GM18858 (cell line): ENCODE results near the gene GARIN5B.
A peak's percentile ranks its signal among the peaks of the same experiment; 100 is the strongest.

Experiments
- ATAC-seq: cut with Tn5 transposase; IDR thresholded peaks from one replicate; pipeline ENCODE4 v1.9.1; 2021; ENCODE audit not compliant: unreplicated experiment

Gene GARIN5B

DNA sequence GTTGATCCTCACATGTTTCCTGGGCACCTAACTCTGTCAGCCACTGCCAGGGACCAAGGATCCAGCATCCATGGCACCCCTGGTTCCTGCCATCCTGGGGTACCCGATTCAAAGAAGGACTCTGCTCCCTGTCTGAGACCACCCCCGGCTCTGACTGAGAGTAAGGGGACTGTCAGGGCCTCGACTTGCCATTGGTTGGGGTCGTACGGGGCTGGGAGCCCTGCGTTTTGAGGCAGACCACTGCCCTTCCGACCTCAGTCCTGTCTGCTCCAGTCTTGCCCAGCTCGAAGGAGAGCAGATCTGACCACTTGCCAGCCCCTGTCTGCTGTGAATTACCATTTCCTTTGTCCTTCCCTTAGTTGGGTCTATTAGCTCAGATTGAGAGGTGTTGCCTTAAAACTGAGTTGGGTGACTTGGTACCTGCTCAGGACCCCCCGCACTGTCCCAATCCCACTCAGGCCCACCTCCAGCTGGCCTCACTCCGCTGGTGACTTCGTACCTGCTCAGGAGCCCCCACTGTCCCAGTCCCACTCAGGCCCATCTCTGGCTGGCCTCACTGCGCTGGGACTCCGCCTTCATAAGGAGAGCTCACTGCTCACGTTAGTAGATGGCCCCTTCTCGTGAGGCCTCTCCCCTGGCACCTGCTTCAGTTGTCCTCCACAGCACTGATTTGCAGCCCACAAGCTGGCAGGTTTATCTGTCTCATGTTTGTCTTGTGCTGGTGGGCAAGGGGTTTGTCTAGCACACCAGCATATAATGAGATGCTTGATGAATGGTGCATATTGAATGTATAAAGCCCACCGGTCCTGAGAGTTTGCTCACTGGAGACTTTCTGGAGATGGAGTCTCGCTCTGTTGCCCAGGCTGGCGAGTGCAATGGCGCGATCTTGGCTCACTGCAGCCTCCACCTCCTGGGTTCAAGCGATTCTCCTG, 26.6 kb upstream of the GARIN5B start:
- ATAC-seq, result no peak

DNA sequence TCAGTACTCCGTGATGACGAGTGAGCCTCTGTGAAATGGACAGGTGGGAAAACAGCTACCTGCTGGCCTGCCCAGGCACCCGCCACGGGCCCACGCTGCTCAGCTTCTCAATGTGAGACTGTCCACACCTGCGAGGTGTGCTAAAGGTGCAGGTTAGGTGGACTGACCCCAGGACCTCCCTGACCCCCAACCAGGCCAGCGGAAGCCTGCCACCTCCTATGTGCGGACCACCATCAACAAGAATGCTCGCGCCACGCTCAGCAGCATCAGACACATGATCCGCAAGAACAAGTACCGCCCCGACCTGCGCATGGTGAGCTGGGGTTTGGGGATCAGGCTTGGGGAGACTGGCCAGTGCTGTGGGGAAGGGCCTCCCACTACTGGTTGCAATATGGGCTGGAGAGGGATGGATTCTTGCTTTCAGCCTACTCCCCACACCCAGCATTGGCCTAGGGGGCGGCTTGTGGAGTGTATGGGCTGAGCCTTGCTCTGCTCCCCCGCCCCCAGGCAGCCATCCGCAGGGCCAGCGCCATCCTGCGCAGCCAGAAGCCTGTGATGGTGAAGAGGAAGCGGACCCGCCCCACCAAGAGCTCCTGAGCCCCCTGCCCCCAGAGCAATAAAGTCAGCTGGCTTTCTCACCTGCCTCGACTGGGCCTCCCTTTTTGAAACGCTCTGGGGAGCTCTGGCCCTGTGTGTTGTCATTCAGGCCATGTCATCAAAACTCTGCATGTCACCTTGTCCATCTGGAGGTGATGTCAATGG, 24.9 kb upstream of the GARIN5B start:
- ATAC-seq, result no peak

DNA sequence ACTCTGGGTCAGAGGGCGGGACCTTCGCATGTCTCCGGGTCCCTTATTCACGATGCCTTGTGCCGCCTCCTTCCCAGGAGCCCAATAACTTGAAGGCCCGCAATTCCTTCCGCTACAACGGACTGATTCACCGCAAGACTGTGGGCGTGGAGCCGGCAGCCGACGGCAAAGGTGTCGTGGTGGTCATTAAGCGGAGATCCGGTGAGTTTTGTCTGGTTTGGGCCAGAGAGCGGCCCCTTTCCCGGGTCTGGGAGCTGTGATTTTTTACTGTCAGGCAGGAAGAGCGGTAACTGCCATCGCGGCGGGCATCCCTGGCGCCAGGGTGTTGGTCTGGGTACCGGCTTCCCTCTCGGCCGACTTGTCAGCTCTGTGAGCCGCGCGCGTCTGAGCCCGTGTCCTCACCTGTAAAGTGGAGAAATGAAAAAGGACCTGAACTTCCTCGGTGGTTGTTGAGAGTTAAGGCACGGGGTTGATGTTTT, 23.5 kb upstream of the GARIN5B start:
- ATAC-seq, result no peak

DNA sequence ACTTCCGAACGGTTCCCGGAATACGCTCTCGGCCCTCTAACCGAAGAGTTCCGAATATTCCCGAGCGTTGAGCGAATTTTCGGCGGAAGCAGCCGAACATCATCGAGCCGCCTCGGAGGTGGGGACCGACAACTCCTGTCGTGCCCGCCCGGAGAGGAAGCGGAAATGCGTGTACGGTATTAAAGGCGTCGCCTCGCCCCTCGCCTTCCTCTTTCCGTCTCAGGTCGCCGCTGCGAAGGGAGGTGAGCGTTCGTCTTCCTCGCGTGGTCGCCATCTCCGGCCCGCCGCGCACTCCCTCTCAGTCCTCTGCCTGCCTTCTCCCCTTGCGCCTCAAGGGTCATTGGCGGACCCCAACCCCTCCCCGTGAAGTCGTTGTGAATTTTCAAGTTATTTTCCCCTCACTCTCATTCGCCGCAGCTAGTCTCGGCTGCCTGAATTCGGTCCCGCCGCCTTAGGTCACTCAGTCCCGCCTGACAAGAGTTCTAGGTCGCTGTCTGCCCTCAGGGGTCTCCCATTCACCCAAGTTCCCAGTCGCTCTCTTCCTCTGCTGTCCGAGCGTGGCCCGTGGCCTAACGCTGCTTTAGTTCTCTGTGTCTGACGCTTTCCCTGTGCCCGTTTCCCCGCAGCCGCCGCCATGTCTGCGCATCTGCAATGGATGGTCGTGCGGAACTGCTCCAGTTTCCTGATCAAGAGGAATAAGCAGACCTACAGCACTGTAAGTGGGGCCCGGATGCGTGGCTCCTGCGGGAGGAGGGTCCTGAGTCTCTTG, 22.8 kb upstream of the GARIN5B start, which contains the start of gene RPL28:
Gene RPL28 (plus strand): TSS at position 209 of the 769 bp plus-strand sequence. CDS start 426 bp downstream, at position 635.
- ATAC-seq, result peak; percentile 50

DNA sequence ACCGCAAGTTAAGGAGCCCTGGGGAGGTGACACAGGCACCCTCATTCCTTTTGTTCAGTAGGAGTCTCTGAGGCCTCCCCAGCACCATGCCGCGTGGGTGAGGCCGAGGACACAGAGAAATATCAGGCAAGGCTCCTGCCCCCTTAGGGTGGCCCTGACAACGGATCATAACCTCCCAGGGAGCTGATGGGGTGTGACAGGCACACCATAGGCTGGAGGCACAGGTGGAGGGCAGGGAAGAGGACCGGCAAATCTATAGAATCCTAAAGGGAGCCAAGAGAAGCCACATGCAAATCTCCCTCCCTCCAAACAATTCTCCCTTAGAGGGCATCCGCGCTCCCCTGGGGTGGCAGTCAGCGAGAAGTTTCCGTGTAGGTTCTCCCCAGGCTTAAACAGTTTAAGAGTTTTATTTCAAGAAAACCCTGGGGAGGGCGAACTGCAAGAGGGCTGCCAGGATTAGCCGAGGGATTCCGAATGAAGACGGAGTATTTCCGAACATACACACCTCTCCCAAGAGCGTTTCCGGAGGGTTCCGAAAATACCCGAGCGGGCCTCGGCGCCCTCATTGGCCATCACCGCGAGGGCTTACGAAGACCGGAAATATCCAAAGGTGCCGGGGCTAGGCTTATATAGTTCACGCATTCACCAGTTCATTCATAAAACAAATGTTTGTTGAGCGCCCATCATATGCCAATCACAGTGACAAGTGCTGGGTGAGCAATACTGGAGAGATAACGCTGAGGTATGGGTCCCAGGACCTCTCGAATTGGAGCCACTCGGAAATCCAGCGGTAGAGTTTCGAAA, 22.1 kb upstream of the GARIN5B start:
- peak; percentile 47 for ATAC-seq

DNA sequence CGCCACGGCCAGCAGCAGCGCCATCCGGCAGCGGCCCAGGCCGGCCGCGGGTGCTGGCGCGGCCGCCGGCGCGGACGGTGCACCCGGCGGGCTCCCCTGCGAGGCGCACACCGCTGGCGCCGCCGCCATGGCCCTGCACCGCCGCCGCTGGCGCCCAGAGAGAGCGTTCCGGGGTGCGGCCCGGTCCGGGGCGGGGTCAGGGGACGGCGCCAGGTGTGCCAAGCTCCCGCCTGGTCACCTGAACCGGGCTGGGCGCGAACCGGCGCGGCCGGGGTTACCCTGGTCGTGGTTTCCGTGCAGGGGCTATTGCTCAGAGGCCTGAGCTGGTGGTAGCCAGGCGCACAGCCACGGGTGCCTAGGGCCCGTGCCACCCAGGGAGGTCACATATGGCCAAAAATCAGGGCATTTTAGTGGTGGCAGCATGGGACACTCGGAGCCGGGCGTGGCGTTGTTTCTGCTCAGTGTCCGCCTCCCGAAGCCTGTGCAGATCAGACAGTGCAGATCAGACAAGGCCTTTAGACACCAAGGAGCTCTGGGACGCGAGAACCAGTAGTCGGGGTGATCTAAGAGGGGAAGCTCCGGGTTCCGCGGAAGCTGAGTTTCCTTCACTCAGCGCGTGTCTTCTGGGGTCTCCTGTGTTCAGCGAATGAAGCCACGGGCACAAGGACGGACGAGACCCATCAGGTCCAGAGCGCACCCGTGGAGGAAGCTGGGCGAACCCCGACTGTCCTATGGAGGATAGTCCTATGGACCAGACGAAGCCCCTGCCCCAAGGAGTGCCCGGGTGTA, 21.3 kb upstream of the GARIN5B start, which contains the start of gene TMEM238:
Gene TMEM238 (minus strand): TSS at position 162 of the 789 bp plus-strand sequence. CDS start 33 bp downstream, at position 129.
- no peak for ATAC-seq

DNA sequence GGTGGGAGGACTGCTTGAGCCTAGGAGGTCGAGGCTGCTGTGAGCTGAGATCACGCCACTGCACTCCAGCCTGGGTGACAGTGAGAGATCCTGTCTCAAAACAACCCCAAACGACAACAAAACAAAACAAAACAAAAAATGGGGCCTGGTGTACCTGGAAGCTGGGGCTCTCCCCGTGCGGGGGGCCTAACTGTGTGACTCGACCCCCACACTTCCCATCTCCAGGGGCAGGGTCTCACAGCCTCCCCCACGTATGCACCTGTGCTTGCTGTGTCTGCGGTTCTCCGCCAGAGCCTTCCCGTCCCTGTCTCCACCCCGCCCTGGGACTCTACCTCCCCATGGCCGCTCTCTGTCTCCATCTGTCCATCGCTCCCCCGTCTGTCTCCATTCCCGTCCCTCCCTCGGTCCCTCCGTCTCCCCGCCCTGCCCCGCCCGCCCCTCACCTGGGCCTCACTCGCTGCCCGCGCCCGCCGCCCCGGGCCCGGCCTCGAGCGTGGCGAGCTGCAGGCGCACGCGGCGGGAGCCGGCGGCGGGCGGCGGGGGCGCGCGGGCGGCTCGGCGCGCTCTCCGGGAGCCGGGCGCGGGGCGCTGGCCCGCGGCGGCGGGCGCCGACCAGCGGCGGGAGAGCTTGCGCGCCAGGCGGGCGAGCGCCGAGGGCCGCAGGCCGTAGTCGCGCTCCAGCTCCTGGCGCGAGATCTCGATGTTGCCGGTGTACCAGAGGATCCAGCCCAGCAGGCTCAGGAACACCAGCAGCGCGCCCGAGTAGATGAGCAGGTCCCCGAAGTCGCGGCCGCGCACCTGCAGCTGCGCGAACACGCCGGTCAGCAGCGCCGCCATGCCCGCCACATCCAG, 20.4 kb upstream of the GARIN5B start:
- ATAC-seq, result no peak

DNA sequence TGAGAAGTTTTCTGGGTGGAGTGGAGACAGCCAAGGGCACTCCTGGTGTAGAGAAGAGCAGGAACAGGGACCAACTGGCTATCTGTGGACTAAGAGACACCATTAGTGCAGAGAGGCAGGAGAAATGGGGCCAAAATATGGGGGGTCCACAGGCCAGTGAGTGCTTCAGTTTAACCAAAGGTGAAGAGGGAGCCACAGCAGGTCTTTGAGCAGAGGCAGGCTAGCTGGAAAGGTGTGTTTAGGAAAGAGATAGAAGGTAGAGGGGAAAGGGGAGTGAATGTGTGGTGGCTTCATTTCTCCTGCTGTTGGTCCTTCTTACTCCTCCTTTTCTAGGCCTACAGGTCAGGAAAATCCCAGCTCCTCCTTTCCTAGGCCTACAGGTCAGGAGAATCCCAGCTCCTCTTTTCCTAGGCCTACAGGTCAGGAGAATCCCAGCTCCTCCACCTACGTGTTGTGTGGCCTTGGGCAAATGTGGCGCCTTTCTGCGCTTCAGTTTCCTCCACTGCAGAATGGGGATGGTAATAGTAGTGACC, 19.5 kb upstream of the GARIN5B start:
- ATAC-seq, result no peak

DNA sequence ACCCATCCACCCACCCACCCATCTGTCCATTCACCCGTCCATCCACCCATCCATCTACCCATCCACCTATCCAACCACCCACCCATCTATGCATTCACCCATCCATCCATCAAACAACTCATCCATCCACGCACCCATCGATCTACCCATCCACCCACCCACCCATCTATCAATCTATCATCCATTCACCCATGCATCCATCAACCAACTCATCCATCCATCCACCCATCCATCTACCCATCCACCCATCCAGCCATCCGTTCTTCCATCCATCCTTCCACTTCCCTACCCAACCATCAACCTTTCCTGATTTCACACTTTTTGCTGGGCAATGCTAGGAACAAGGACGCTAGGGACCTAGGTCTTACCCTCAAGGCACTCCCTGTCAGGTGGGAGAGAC, 19.0 kb upstream of the GARIN5B start:
- ATAC-seq, result no peak

DNA sequence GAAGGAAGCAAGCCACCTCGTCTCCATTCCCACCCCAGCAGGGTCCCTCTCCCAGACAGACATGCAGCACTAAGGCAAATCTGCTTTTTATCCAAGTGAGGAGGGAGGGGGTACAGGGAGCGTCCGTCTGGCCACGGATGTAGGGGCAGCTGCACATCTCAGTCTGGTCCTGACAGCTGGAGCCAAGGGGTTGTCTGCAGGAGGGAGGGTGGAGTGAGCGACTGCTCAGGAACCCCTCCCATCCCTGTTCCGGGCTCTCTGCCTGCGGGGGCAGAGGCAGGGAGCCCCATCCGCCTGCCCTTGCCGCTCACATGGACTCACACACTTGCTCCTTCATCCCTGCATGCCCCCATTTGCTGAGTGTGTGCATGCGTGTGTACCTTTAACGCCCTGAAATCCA, 16.1 kb upstream of the GARIN5B start:
- ATAC-seq, result no peak

DNA sequence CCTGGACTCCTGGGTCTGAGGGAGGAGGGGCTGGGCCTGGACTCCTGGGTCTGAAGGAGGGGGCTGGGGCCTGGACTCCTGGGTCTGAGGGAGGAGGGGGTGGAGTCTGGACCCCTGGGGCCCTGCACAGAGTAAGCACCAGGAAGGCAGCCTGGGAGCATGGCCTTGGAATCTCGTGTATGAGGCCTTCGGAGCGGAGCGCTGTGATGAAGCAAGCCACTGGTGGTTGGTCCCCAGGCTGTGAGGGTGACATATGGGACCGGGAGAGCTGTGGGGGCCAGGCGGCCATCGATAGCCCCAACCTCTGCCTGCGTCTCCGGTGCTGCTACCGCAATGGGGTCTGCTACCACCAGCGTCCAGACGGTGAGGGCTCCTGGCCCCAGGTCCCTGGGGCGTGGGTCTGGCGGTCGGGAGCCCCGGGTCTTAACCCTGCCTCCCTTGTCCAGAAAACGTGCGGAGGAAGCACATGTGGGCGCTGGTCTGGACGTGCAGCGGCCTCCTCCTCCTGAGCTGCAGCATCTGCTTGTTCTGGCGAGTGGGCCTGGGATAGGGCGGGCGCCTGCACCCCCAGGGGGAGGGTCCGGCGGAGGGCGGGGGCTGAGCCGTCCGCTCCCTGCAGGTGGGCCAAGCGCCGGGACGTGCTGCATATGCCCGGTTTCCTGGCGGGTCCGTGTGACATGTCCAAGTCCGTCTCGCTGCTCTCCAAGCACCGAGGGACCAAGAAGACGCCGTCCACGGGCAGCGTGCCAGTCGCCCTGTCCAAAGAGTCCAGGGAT, 14.5 kb upstream of the GARIN5B start:
- no peak for ATAC-seq

DNA sequence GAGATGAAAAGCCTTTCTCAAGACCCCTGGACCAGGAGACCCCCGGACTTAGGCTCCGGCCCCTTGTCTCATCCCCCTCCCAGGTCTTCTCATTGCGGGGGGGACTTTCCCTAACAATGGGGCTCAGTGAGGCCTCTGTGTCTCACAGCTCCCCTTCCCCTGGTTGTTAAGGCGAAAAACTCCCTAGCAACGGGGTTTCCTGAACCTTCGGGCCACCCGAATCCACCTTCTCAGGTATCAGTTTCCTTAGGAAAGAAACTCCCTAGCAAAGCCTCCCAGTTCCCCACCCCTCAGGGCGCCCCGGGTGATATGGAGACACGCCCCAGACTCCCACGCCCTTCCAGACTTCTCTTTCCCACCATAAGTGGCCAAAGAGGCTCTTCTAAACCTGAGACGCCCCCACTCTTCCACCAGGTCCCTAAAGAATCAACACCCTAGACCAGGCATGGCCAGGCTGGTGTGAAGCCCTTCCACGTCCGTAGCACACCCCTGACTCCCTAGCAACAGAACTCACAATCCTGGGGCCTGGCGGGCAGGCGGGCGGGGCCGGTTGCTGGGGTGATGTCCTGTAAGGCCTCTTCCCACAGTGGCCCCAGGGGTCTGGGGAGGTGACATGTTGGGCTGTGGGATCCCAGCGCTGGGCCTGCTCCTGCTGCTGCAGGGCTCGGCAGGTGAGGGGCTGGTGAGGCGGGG, 13.3 kb upstream of the GARIN5B start, which contains the start of gene TMEM190:
Gene TMEM190 (plus strand): TSS at position 586 of the 693 bp plus-strand sequence. CDS start 28 bp downstream, at position 614.
- no peak for ATAC-seq

DNA sequence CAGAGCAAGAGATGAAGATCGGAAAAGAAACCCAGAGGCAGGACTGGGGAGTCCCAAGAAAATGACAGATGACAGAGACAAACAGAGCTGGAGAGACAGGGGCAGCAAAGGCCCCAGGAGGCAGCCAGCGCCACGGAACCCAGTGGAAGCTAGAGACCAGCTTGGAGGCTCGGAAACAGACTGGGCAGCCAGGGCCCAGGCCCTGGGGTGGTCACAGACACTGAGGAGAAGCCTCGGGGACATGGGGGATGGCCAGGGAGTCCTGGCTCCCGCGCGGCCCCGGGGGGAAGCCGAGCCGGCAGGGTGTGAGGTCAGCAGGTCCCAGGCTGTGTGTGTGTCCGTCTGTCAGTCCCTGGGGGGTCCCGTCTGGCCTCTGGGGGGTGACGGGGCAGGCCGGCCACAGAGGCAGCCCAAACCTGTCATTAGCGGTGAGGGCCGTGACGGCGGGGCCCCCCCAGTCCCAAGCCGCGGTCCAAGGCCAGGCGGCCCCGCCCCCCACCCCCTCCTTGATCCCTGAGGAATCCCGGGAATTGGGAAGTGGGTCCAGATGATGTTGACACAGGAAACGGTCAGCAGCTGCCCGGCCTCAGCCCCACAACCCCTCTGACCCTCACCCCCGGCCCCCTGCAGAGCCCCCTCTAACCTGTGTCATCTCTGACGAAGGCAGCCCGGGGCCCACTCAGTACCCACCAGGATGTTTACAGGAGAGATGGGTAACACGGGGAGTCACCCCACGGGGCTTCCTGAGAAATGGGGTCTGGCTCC, 11.1 kb upstream of the GARIN5B start:
- no peak for ATAC-seq

DNA sequence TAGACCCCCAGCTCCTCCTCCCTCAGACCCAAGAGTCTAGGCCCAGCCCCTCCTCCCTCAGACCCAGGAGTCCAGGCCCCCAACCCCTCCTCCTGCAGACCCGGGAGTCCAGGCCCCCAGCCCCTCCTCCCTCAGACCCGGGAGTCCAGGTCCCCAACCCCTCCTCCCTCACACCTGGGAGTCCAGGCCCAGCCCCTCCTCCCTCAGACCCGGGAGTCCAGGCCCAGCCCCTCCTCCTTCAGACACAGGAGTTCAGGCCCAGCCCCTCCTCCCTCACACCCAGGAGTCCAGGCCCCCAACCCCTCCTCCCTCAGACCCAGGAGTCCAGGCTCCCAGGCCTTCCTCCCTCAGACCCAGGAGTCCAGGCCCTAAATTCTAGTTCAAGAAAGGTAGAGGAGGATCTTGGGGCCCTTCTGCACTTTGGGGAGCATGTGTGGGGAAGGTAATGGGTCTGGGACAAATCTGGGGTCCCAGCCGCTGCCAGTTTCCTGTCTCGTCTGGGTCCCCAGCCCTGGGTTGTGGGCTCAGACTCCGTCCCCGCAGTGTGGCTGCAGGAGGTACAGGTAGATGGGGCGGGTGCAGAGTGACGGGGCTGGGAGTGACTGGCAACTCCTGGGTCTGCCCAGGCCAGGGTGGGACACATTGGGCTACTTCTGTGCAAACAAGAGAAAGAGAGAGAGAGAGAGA, 10.4 kb upstream of the GARIN5B start:
- no peak for ATAC-seq
